Stimulated activated CD8-positive, alpha-beta memory T cell treated with anti-CD3 and anti-CD28 coated beads, Interleukin-12 subunit alpha, Interleukin-12 subunit beta, amount 100 ng/mL, for 1 hour (primary cell): ENCODE results near the gene ALOX12.

ENCODE experiments used
- DNase-seq: peaks from one replicate; pipeline ENCODE4 v3.0.0-alpha.2; 2020; ENCODE audit warnings: low read depth

Gene ALOX12

GRCh38 chr17:7002288-7003047 lies 6.6 kb downstream of the ALOX12 start:
- DNase-seq, result no peak

GRCh38 chr17:7003745-7004144 lies 7.9 kb downstream of the ALOX12 start:
- no peak for DNase-seq

GRCh38 chr17:7004398-7005253 lies 8.8 kb downstream of the ALOX12 start:
- DNase-seq, result no peak

- DNase-seq, result no peak
Measured at GRCh38 chr17:7005716-7006115, 9.9 kb downstream of the ALOX12 start.

- no peak for DNase-seq
Measured at GRCh38 chr17:7007143-7007542, 11.3 kb downstream of the ALOX12 start.

GRCh38 chr17:7010523-7010922 lies 14.7 kb downstream of the ALOX12 start:
- DNase-seq, result no peak

GRCh38 chr17:7011415-7011814 lies 15.6 kb downstream of the ALOX12 start:
- DNase-seq, result no peak

GRCh38 chr17:7011942-7012254 lies 16.0 kb downstream of the ALOX12 start:
- DNase-seq, result no peak

GRCh38 chr17:7014261-7014994 lies 18.6 kb downstream of the ALOX12 start:
- peak; percentile 92 for DNase-seq

GRCh38 chr17:7014995-7015958 lies 19.4 kb downstream of the ALOX12 start:
- peak; percentile 63 for DNase-seq

GRCh38 chr17:7016418-7016817 lies 20.6 kb downstream of the ALOX12 start:
- DNase-seq, result no peak

GRCh38 chr17:7016886-7017826 lies 21.3 kb downstream of the ALOX12 start:
- no peak for DNase-seq

- DNase-seq, result no peak
Measured at GRCh38 chr17:7017827-7018200, 22.0 kb downstream of the ALOX12 start.

- no peak for DNase-seq
Measured at GRCh38 chr17:7018331-7018964, 22.6 kb downstream of the ALOX12 start.

- DNase-seq, result no peak
Measured at GRCh38 chr17:7019367-7019766, 23.5 kb downstream of the ALOX12 start.

- DNase-seq, result no peak
Measured at GRCh38 chr17:7019839-7020519, 24.1 kb downstream of the ALOX12 start.

GRCh38 chr17:7020894-7021664 lies 25.2 kb downstream of the ALOX12 start:
- DNase-seq, result no peak

- DNase-seq, result peak; percentile 65
Measured at GRCh38 chr17:7021993-7022778, 26.3 kb downstream of the ALOX12 start.
